IMR-90 (cell line): Measurements from ENCODE around the gene PKD1L1.

Source experiments
- FOS ChIP-seq: fragments of 150-350 bp; IDR thresholded peaks from 2 replicates; pipeline ENCODE4 v1.6.1; 2016; ENCODE audit warnings: low read depth, low read length
- MXI1 ChIP-seq: IDR thresholded peaks from 2 replicates; pipeline ENCODE4 v1.6.1; 2012; ENCODE audit warnings: low read depth, mild to moderate bottlenecking, low read length, moderate library complexity, borderline replicate concordance
- POLR2A ChIP-seq: IDR thresholded peaks from 2 replicates; pipeline ENCODE4 v1.6.1; 2012; ENCODE audit warnings: mild to moderate bottlenecking, low read depth, low read length
- RFX5 ChIP-seq: IDR thresholded peaks from 2 replicates; pipeline ENCODE4 v1.8.0; 2012; ENCODE audit warnings: low read depth, mild to moderate bottlenecking, low read length, moderate library complexity
- SMC3 ChIP-seq: fragments of 150-350 bp; IDR thresholded peaks from 2 replicates; pipeline ENCODE4 v1.6.1; 2016; ENCODE audit warnings: low read depth, mild to moderate bottlenecking, antibody characterized with exemption, low read length, moderate library complexity
- TF ChIP-seq, protein P1 (sequence below): conservative IDR thresholded peaks from 2 replicates; pipeline ENCODE4 v1.5.1; 2012; ENCODE audit warnings: mild to moderate bottlenecking, low read depth, low read length, improper control_type of control experiment
- TF ChIP-seq, protein P2 (sequence below): fragments of 150-350 bp; IDR thresholded peaks from 2 replicates; pipeline ENCODE4 v1.6.1; 2017; ENCODE audit warnings: mild to moderate bottlenecking, antibody characterized with exemption, low read length, low read depth

DNA sequence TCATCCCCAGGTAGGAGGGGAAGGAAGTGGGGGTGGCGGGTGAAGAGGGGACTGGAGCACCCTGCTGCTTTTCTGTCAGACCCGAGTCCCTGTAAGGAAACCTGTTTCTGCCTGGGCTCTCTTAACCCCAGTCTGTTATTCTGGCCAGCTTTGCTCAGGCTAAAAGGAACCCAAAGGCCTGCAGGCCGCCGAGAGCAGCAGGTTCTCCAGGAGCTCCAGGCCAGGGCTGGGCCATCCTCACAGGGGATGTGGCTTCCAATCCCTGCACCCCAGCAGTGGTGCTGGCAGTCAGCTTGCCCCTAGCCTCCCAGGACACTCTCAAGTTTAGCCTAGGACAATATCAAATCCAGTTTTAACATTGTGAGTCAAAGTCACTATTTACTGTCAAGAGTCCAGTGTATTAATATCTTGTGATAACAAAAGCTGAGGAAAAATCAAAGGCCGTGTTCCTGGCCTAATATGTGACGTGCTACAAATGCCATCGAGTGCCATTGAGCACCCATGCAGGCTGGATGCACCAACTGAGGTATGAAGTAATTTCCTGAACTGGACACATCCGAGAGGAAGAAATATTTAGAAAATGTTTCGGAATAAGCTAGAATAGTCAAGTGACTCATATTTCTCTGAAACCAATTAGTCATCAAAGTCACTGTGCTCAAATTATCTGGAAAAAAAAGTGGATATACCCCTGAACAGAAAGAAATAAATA lies 7.0 kb downstream of the PKD1L1 start:
- TF ChIP-seq, protein P1, sequence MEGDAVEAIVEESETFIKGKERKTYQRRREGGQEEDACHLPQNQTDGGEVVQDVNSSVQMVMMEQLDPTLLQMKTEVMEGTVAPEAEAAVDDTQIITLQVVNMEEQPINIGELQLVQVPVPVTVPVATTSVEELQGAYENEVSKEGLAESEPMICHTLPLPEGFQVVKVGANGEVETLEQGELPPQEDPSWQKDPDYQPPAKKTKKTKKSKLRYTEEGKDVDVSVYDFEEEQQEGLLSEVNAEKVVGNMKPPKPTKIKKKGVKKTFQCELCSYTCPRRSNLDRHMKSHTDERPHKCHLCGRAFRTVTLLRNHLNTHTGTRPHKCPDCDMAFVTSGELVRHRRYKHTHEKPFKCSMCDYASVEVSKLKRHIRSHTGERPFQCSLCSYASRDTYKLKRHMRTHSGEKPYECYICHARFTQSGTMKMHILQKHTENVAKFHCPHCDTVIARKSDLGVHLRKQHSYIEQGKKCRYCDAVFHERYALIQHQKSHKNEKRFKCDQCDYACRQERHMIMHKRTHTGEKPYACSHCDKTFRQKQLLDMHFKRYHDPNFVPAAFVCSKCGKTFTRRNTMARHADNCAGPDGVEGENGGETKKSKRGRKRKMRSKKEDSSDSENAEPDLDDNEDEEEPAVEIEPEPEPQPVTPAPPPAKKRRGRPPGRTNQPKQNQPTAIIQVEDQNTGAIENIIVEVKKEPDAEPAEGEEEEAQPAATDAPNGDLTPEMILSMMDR: no peak
- TF ChIP-seq POLR2A (no peak), RFX5 (no peak), SMC3 (no peak), FOS (peak; percentile 87), MXI1 (no peak)
- TF ChIP-seq, protein P2, sequence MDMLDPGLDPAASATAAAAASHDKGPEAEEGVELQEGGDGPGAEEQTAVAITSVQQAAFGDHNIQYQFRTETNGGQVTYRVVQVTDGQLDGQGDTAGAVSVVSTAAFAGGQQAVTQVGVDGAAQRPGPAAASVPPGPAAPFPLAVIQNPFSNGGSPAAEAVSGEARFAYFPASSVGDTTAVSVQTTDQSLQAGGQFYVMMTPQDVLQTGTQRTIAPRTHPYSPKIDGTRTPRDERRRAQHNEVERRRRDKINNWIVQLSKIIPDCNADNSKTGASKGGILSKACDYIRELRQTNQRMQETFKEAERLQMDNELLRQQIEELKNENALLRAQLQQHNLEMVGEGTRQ: no peak
